Stimulated activated CD4-positive, alpha-beta T cell treated with anti-CD3 and anti-CD28 coated beads, Interleukin-12 subunit alpha, Interleukin-12 subunit beta, amount 100 ng/mL, for 24 hours (primary cell): ENCODE measurements around the gene KCNK6.
A peak's percentile ranks its signal among the peaks of the same experiment; 100 is the strongest.

Experiments
- DNase-seq, 2 experiments: peaks; one replicate each; pipeline ENCODE4 v3.0.0-alpha.2; 2020; ENCODE audit warnings: low read depth in 2 of 2

The KCNK6 gene

DNA sequence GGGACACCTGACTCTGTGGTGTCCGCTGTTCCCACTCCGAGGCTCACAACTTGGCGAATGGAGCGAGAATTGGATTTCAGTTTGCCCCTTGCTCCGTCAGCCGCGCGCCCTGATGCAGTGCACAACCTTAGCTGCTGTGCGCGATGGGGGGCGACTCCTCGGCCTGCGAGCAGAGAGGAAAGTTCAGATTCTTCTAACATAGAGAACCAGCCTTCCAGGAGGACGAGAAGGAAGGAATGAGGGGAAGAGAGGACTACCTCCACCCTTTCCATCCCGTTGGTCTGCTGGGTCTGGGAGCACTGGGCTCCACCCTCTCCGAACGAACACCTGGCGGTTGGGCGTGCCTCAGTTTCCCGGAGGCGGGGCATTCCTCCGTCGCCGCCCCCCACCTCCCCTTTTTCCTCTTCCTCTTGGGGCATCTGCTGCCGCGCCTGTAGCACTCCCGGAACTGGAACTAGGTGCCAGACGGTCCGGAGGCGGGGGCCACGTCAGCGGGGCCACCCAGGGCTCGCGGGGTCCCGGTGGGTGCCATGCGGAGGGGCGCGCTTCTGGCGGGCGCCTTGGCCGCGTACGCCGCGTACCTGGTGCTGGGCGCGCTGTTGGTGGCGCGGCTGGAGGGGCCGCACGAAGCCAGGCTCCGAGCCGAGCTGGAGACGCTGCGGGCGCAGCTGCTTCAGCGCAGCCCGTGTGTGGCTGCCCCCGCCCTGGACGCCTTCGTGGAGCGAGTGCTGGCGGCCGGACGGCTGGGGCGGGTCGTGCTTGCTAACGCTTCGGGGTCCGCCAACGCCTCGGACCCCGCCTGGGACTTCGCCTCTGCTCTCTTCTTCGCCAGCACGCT is at the start of gene KCNK6:
Gene KCNK6 (plus strand): TSS at position 425 of the 838 bp plus-strand sequence. CDS start 106 bp downstream, at position 531.
- DNase-seq, result peak; percentile 18 to 63

DNA sequence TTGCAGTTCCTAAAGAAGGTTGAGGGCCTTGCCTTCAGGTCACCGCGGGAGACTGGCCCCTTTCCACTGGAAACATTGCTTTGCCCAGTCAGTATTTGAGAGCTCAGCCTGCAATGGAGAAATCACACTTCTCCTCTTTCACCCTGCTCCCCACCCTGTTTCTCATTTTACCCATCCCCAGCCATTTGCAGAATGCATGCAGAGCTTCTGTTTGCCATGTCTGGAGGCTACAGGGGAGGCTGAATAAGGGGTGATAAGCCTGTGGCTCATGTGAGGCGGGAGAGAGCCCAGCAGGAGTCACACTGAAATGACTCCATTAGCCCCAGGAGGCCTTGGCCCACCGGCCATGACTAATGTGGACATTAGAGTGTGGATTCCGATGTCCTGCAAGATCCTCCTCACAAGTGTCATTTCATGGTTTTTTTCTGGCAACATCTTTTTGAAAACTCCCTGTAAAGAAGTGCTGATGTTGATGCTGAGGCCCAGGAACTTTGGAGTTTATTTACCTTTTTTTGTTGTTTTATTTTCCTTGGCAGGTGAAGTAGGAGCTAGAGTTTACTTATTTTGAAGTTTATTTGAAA is 49.0 kb upstream of the KCNK6 start:
- DNase-seq, result no peak

DNA sequence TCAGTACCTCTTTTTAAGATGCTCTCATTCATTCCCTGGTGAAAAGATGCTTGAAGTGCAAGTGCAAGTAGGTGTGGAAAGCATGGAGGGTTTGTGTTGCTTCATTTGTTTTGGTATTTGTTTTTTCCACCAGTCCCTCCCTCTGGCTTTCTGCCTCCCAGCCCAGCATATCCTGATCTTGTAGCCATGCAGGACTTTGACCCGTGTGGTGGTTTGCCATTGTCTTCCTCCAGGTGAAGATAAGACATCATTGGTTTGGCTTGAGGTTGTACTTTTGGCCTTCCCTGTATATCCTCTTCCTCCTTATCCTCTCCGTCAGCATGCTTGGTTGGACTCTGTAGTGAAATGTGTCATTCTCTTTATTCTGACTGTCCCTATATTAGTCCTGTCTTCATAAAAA is 46.1 kb upstream of the KCNK6 start:
- no peak for DNase-seq

DNA sequence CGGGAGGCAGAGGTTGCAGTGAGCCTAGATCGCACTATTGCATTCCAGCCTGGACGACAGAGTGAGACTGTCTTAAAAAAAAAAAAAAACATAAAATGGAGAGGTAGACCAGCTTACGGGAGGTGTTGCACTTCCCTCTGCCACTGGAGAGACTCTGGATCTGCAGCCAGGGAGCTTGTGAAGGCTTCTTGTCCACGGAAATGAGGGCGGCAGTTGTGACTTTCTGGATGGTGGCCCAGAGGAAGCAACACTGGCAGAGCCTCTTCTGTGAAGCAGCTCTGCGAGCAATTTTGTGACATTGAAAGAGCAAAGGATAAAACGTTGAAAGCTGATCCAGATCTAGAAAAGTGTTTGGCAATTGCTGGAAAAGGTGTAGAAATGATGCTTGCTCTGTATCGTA is 44.9 kb upstream of the KCNK6 start:
- DNase-seq, result no peak

DNA sequence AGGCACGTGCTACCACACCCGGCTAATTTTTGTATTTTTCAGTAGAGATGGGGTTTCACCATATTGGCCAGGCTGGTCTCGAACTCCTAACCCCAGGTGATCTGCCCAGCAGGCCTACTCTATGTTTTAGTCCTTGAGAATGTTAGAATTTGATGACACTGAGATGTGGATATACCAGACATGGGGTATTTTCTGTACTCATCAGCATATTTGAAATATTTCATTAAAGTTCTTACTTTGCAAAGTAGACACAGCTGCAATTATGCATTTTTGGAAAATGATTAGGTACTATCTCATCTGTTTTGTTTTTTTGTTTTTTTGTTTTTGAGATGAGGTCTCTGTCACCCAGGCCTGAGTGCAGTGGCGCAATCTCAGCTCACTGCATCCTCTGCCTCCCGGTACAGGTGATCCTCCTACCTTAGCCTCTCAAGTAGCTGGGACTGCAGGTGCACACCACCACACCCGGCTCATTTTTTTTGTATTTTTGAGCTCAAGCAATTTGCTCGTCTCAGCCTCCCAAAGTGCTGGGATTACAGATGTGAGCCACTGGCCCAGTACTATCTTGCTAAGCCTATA is 42.6 kb upstream of the KCNK6 start:
- DNase-seq, result no peak

DNA sequence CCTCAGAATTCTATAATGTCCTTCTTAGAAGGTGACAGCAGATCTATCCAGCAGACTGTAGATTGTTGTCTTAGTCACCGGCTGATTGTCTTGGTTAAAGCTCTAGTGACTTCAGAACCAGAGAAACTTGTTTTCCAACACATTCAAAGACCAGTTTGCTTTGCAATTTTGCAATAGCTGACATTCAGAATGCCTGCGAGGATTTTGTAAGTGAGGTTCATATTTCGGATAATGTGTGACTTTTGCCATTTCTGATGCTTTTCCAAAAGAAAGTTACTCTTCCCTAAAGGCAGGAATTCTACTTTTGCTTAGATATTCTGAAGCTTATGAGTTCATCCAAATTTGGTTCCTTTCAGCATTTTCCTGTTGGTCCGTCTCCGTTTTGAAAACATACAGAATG is 42.1 kb upstream of the KCNK6 start:
- DNase-seq, result no peak

DNA sequence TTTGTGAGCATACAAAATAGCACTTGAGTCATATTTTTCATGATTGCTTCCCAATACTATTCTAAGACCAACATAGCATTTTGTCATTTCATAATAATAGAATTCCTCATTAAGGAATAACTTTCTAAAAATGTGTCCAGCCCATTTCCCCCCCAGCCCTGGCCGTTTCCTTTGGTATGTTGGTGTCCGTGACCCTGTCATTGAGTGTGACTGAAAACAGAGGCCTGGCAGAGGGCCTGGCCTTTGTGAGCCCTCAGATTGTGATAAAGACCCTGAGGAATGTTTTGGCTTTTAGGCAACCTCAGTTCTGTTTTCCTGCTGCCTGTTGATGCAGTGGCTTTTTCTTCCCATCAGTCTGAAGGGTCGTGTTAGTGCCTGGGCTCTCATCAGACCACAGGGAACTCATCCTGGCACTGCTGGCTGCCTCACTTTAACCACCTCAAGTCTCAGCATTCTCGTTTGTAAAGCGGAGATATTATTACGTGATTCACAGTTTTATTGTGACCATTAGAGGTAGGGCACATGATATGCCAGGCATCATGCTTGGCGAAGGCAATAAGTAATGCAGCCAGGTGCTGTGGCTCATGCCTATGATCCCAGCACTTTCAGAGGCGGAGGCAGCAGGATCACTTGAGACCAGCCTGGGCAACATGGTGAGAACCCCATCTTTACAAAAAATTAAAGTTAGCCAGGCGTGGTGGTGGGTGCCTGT is 41.5 kb upstream of the KCNK6 start:
- DNase-seq, result no peak

DNA sequence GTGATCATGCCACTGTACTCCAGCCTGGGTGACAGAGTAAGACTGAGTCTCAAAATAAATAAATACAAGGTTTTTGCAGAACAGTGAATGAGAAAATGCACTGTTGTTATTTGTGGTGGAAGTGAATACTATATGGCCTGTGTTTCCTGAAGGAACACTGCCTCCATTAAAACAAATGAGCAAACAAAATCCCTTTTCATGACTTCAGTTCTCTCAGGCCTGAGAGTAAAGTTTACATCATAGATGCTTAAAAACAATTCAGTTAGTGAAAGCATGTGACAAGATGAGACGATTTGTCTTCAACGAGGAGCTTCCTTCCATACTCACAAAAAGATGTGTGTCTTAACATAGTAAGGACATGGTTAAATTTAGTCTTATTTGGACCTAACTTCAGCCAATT is 40.9 kb upstream of the KCNK6 start:
- no peak for DNase-seq

DNA sequence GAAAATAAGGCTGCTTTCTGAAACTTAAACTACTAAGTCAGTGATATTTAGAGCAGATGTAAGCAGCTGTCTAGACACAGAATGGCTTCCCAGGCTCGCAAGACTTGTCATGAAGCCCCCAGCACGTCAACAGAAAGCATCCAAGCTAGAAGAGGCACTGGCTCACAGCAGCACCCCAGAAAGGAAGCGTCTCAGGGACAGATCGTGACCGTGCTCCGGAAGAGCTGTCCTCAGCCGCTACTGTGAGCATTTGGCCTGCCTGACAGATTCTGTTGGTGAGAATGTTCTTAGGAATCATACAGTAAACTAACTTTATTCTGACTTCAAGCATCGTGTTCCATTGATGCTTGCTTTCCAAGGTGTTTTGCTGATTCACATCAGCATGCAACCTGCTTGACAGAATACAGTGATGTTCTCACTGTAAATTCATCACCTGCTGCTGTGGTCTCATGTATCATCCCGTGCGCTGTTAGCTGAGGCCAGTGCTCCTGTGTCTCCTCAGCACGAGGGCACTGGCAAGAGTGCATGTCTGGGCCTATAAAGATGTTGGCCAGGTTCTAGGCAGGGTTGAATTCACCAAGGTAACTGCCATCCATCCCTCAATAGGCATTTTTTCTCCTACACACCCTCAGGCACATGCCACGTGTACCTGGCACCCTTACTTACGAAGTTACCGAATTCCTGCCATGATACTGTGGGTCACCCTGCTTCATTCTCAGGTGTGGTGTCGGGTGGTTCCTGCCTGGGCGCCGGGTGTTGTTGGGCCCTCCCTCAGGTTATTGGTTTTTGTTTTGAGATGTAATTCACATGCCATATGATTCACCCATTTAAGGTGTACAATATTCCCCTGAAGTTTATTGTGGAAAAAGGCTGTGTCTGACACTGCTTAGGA is 39.4 kb upstream of the KCNK6 start:
- DNase-seq, result no peak

DNA sequence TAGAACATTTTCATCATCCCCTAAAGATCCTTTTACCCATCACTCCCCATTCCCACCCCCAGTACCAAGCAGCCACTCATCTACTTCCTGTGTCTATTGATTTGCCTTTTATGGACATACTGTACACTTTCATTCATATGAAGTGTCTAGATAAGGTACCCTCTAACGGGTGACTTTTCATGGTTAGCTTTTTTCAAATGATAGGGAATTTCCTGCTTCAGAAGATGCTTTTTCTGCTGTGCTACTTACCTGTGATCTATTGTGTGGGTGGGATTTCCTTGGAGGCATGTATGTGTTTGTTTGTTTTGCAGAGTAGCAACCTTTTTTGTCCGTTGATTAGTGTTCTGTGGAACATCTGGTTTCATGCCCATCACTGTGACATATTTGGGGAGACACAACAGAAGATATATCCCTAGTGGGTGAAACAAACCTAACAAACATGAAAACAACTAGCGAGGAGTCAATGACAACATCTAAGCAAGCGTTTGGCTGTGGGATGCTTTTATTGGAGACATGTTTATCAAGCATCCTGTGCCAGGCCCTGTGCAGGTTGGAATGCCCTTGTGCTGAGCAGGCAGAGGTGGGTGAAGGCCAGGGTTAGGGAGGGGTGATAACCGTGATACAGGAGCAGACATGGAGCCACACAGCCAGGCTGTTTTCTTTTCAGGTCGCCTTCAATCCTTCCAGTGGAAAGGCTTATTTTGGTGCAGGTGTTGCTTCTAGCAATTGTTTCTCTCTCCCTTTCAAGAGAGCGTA is 37.7 kb upstream of the KCNK6 start:
- DNase-seq, result no peak

DNA sequence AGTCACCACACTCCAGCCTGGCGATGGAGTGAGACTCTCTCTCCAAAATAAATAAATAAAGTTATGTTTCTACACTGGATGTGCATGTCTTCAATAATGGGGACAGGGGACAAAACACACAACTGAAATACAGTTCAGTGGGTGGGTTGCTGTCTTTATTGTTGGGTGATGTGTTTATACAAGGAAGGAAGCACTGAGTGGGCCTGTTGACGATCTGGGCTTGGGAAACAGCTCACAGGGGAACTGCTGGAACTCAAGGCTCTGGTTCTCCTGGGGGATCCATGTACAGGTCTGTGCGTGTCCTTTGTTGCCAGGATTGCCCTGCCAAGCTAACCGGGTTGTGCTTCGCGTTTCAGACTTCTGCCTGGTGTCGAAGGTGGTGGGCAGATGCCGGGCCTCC is 36.4 kb upstream of the KCNK6 start:
- DNase-seq, result no peak

DNA sequence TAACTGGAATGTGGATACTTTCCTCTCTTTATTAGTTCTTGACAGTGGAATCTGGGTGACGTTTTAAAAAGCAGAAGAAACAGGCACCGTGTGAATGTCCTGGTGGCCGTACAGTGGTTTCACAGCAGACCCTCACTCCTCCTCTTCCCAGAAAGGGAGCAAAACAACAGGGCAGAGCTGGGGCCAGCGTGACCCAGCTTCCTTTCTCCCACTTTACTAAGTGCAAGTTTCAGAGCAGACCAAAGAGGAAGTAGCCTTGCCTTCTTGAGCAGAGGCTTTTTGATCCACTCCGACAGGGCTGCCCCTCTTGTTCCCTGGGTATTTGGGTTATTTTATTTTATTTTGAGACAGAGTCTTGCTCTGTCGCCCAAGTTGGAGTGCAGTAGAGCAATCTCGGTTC is 35.2 kb upstream of the KCNK6 start:
- no peak for DNase-seq

DNA sequence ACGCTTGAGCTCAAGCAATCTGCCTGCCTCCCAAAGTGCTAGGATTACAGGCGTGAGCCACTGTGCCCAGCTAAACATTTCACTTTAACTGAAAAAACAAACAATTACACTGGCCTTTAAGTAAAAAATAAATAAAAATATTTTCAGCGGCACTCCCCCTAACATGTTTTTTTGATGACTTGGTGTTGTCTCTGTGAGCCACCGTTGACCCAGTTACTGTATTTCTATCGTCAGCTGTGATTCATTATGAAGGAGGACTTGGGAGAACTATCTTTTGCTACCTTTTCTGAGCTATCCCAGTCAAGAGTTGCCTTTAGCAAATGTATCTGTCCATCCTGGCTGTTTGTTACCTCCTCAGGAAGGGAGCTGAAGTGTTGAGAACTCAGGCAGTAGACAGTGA is 34.1 kb upstream of the KCNK6 start:
- no peak for DNase-seq

DNA sequence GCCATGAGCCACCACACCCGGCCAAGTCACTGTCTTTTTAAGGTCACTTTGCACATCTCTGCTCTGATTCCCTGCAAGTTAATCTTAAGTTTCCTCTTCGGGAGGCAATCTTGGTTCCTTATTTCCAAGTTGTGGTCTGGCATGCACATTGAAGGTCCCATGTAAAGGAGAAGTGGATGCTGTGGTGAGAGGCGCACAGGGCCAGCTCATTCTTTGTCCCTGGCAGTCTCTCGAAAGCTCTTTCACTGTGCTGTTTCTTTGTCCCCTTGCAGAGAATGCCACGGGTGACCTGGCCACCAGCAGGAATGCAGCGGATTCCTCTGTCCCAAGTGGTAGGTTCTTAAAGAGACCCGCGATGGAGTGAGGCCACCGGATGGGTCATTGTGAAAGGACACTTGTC is 32.0 kb upstream of the KCNK6 start:
- DNase-seq, result no peak

DNA sequence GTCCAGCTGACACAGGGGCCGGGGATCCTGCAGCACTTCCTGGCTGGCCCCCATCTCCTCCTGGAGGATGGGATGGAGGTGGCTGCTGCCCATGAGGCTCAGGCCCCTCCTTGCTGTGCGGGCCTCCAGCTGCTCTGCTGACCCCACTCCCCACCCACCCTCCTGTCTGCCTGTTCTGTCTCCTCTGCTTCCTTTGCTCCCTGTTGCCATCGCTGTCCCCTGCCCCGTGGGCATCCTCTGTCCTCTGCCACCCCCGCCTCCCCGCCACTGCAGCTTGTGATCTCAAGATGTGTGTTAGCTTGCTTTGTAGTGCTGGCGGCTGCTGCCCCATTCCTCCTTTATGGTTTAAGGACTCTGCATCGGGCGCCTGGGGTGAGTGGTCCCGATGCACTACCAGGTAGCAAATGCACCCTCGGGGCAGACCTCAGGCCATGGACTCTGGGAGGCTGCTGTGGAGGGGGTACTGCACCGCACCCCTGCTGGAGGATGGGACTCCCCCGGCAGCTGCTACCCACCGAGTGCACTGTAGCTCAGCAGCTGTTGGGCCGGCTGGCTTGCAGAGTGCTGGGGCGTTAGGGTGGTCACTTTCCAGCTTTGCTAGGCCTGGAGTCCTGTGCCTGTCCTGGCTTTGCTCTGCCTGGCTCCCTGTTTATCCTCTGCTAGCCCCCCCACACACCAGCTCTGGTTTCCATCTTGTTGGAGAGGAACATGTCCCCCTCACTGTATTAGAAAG is 31.4 kb upstream of the KCNK6 start:
- DNase-seq, result no peak

DNA sequence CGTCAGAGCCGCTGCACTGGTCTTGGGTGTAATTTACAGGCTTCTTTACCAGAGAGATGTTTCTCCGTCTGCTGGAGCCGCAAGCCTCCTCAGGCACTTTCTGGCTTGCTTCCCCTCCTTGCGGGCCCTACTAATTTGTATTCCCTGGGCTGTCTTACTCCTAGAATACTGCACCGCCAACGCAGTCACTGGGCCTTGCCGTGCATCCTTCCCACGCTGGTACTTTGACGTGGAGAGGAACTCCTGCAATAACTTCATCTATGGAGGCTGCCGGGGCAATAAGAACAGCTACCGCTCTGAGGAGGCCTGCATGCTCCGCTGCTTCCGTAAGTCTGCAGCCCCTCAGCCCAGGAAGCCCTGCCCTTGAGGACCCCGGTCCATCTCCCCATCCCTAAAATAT is 29.7 kb upstream of the KCNK6 start:
- DNase-seq, result no peak

DNA sequence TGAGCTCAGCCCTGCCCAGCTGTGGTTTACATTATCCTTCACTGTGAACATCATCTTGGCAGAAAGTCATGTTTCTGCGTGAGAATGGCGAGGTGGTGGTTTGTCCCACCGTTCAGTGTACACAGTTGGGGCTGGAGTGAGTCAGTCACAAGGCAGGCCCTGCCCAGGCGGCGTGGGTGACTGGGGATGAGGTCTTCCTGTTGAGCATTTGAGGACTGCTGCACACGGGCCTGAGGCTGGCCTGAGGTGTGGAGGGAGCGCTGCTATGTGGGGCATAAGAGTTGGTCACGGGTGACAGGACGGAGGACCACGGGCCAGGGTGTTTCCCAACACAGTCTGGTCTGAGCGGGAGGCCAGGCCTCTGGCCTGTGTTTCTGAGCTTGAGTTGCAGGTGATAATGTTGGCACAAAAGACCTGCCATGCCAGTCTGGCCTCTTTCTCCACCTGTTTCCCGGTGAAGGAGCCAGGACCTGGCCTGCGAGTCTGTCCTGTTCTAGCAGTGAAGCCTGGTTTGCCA is 29.0 kb upstream of the KCNK6 start:
- DNase-seq, result no peak

DNA sequence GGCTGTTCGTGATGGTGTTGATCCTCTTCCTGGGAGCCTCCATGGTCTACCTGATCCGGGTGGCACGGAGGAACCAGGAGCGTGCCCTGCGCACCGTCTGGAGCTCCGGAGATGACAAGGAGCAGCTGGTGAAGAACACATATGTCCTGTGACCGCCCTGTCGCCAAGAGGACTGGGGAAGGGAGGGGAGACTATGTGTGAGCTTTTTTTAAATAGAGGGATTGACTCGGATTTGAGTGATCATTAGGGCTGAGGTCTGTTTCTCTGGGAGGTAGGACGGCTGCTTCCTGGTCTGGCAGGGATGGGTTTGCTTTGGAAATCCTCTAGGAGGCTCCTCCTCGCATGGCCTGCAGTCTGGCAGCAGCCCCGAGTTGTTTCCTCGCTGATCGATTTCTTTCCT is 27.8 kb upstream of the KCNK6 start:
- DNase-seq, result no peak

DNA sequence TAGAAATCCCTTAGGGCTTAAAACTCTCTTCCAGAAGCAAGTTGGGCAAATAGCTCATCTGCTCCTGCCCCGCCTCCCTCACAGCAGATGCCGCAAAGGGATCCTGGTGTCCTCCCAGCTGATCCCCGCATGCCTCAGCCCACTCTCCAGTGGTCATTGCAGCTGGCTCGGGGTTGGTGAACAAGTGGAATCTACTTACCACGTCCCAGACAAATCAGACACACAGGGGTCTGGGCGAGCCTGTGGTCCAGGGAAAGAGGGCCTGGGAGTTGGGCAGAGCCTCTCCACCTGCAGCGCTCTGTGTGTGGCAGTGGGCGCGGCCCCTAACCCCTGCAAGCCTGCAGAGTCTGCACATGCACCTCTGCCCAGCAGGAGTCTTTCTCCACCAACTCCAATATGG is 26.4 kb upstream of the KCNK6 start:
- no peak for DNase-seq

DNA sequence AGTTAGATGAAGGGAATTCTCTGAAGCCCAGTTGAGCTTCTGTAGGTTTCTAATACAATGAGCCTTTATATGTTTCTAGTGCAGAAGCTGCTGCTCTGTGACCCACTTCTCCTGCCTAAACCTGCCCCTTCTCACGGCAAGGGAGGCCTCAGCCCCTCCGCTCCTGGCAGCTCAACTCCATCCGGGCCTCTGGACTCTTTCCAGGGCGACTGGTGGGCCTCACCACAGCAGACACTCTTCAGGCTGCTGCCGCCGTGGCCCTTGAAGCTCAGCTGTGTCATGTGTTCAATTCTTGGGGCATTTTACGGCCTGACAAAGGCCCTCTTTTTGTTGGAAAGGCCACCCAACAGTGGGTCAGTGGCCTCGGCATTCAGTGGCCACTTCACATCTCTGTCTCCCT is 25.6 kb upstream of the KCNK6 start:
- DNase-seq, result no peak
